ENCODE results near the gene RAD51B.

Gene RAD51B

GRCh38 chr14:68772761-68773381 lies 953.3 kb downstream of the RAD51B start:
- DNase-seq, result no peak

GRCh38 chr14:68774771-68775613 lies 955.4 kb downstream of the RAD51B start:
- DNase-seq, result no peak

GRCh38 chr14:68775614-68776126 lies 956.1 kb downstream of the RAD51B start:
- DNase-seq, result no peak

GRCh38 chr14:68777644-68778043 lies 958.1 kb downstream of the RAD51B start:
- no peak for DNase-seq

Measured in stimulated activated CD4-positive, alpha-beta T cell treated with anti-CD3 and anti-CD28 coated beads, Interleukin-4, amount 100 ng/mL, for 1 hour (primary cell).